ENCODE measurements around the gene ZSCAN29.
"Not testable (repeated sequence)": the region's sequence is repeated elsewhere in the genome, so short reads cannot be mapped to it uniquely, and the experiment has no call there.

ZSCAN29 gene

GRCh38 chr15:43370975-43371974, at the start of gene ZSCAN29, which contains the start of gene TUBGCP4:
TSS of gene ZSCAN29 (minus strand) at chr15:43371043. CDS start at chr15:43369913, 1,130 bp downstream.
TSS of gene TUBGCP4 (plus strand) at chr15:43371101. CDS start at chr15:43371355, 254 bp downstream.
- DNase-seq (ENCODE audit: low spot score), result peak; percentile 74

- no peak for DNase-seq (ENCODE audit: low spot score)
Measured at GRCh38 chr15:43420435-43420834, 49.6 kb upstream of the ZSCAN29 start.

GRCh38 chr15:43414196-43414595, 43.4 kb upstream of the ZSCAN29 start:
- DNase-seq (ENCODE audit: low spot score), result no peak

- no peak for DNase-seq (ENCODE audit: low spot score)
Measured at GRCh38 chr15:43412096-43412495, 41.3 kb upstream of the ZSCAN29 start.

- no peak for DNase-seq (ENCODE audit: low spot score)
Measured at GRCh38 chr15:43410572-43411214, 39.9 kb upstream of the ZSCAN29 start.

GRCh38 chr15:43408789-43409188, 37.9 kb upstream of the ZSCAN29 start:
- DNase-seq (ENCODE audit: low spot score), result no peak

GRCh38 chr15:43406808-43407207, 36.0 kb upstream of the ZSCAN29 start:
- no peak for DNase-seq (ENCODE audit: low spot score)

- no peak for DNase-seq (ENCODE audit: low spot score)
Measured at GRCh38 chr15:43406189-43406588, 35.3 kb upstream of the ZSCAN29 start.

- no peak for DNase-seq (ENCODE audit: low spot score)
Measured at GRCh38 chr15:43404130-43404529, 33.3 kb upstream of the ZSCAN29 start.

GRCh38 chr15:43403616-43404015, 32.8 kb upstream of the ZSCAN29 start:
- DNase-seq (ENCODE audit: low spot score), result no peak

GRCh38 chr15:43402255-43402654, 31.4 kb upstream of the ZSCAN29 start:
- no peak for DNase-seq (ENCODE audit: low spot score)

GRCh38 chr15:43393592-43393991, 22.7 kb upstream of the ZSCAN29 start:
- not testable (repeated sequence) for DNase-seq (ENCODE audit: low spot score)

GRCh38 chr15:43390723-43391122, 19.9 kb upstream of the ZSCAN29 start:
- no peak for DNase-seq (ENCODE audit: low spot score)

GRCh38 chr15:43383070-43383469, 12.2 kb upstream of the ZSCAN29 start:
- no peak for DNase-seq (ENCODE audit: low spot score)

- DNase-seq (ENCODE audit: low spot score), result no peak
Measured at GRCh38 chr15:43382310-43382709, 11.5 kb upstream of the ZSCAN29 start.

- no peak for DNase-seq (ENCODE audit: low spot score)
Measured at GRCh38 chr15:43378601-43379000, 7.8 kb upstream of the ZSCAN29 start.

GRCh38 chr15:43376017-43376705, 5.3 kb upstream of the ZSCAN29 start:
- DNase-seq (ENCODE audit: low spot score), result peak; percentile 25

GRCh38 chr15:43370310-43370974, 401 bp downstream of the ZSCAN29 start:
- no peak for DNase-seq (ENCODE audit: low spot score)

- DNase-seq (ENCODE audit: low spot score), result no peak
Measured at GRCh38 chr15:43361313-43361903, 9.4 kb downstream of the ZSCAN29 start.

- no peak for DNase-seq (ENCODE audit: low spot score)
Measured at GRCh38 chr15:43360821-43361220, 10.0 kb downstream of the ZSCAN29 start.

GRCh38 chr15:43352693-43353382, 18.0 kb downstream of the ZSCAN29 start:
- DNase-seq (ENCODE audit: low spot score), result no peak

All from CD4-positive, alpha-beta T cell treated with Interleukin-6 at 100 ng/mL for 8 hours (primary cell).